NCI-H187 treated with DMSO at 0.1 percent for 48 hours (cell line): ENCODE results near the gene AURKA.
"Not testable (repeated sequence)": the region's sequence is repeated elsewhere in the genome, so short reads cannot be mapped to it uniquely, and the experiment has no call there.

Source experiments
- DNase-seq: peaks from one replicate; lab custom pipeline; 2025; lab: John Stamatoyannopoulos, UW

AURKA gene

GRCh38 chr20:56358600-56359211 is 33.3 kb downstream of the AURKA start, which contains the start of gene FAM210B:
Gene FAM210B, plus strand, starts transcription at chr20:56358974. Its CDS starts 32 bp downstream, at chr20:56359006.
- DNase-seq, result no peak

DNA sequence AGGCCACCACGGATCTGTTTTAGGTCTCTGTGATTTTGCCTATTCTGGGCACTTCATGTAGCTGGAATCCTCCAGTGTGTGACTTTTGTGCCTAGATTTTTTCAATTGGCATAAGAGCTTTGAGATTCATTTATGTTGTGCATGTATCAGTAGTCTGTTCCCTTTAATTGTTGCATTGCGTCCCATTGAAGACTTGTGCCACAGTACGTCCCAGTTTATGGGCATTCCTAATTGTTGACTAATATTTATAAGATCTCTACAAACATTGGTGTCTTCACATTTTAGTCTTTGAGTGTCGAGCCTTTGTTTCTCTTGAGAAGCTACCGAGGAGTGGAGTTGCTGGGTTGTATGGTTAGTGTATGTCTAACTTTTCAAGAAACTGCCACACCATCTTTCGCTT is 33.9 kb downstream of the AURKA start:
- no peak for DNase-seq

- no peak for DNase-seq
Measured at GRCh38 chr20:56353356-56353755, 38.7 kb downstream of the AURKA start.

DNA sequence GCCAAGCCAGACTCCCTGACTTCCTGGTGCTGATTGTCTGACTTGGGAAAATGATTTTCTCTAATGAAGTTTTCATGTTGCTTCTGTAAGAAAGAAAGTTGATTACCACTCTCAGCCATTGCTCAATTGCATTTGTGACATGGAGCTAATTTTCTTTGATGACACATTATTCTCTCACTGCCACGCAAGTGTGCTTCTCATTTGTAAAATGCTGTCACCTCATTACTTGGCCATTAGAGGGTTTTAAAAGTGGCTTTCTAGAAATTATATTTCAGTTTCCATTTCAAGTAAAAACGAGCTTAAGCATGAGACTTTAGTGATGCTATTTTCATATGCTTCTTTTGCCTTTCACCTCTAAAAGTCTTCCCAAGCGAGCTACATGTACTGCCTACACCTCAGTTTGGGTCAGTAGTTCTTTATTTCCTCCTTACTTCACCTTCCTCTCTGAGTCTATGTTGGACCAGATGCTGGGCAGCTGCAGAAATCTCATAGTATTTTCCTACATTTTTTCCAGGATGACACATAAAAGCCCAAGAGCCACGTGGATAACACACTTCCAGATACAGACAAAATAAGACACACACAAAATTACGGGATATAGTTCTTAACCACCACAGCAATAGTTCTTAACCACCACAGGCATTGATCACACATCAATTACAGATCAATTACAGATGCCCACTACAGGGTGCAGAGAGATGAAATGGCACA is 39.5 kb downstream of the AURKA start:
- no peak for DNase-seq

DNA sequence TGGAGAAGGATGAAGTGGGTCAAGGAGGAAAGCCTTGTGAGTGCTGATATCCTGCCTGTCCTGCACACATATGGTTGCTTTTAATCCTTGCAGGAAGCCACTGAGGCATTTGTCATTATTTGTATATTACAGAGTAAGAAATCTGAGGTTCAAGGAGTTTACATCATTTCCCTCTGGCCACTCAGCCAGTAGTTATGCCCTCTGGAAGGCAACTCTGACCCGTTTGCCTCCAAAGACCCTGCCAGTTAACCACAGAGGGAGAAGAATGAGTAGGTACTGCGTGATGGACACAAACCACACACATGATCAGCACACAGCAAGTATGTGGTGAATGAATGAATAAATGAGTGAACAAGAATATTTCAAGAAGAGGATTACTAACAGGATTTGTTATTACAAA is 41.2 kb downstream of the AURKA start:
- DNase-seq, result no peak

DNA sequence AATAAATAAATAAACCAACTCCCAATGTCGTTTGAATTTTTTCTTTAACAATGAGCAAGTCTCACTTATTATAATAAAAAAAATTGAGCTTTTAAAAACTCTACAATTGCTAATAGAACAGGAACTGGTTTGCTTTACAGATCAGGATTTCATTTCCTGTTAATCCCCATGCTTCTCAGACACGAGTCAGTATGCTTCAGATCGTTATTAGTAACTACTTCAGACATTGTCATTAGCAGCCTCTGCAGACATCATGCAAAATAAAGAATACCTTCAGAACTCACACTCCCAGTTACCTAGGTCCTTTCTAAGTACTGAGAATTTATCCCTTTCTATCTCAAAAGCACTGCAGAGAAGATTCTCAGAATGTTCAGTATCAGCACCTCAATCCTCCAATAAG is 43.3 kb downstream of the AURKA start:
- no peak for DNase-seq

DNA sequence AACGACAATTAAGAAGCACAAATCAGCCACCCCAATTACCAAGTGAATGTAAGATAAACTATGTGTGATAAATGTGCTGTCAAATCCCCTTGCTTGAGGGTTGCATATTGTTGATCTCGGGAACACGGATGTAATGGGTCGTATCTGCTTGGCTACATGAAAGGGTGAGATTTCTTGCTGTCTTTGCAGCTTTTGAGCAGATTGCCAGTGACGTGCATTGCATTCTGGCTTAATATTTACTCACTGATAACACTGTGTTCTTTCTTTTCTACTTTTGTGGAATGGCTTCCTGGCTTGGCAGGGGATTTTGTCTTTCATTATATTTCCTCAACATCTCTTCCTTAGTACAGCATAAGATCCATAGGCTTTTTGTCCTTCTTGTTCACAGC is 43.7 kb downstream of the AURKA start:
- no peak for DNase-seq

- no peak for DNase-seq
Measured at GRCh38 chr20:56347628-56348304, 44.2 kb downstream of the AURKA start.

DNA sequence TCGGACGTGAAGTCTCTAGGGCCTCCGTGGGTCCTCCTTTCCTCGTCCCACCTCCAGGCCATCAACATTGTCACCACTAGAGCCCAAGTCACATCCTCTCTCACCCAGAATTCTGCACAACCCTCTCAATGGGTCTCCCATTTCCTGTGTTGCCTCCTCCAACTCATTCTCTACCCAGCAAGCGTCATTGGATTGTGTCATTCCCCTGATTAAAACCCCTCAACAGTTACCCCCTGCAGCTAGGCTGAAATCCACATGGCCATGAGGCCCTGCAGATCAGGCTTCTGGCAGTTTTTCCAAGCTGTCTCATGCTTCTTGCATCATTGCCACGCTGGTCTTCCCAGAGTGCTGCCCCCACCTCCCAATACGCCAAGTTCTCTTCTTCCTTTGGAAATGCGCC is 46.1 kb downstream of the AURKA start:
- DNase-seq, result no peak

DNA sequence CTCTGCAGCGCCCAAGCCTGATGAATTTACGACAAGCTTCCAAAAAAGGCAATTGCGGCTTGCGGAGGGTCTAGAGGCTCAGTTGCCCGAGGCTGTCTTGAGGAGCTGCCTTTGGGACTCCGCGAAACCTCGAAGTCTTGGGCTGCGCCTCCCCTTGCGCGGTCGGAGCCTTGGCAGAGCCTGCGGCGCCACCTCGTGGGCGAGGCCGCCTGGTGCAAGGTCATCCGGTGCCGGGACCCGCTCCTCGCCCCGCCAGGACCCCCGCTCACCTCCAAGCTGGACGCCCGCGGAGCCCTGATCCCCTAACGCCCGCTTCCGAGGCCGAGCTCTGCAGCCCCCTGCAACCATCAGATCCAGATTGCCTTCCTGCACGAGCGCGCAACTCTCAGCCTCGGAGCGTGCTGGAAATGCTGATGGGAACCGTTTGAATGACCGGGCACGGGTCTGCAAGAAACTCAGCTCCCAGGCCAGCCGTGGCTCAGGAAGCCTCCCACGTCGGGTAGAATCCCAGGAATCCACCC is 48.1 kb downstream of the AURKA start:
- no peak for DNase-seq

- DNase-seq, result no peak
Measured at GRCh38 chr20:56342783-56343182, 49.2 kb downstream of the AURKA start.

DNA sequence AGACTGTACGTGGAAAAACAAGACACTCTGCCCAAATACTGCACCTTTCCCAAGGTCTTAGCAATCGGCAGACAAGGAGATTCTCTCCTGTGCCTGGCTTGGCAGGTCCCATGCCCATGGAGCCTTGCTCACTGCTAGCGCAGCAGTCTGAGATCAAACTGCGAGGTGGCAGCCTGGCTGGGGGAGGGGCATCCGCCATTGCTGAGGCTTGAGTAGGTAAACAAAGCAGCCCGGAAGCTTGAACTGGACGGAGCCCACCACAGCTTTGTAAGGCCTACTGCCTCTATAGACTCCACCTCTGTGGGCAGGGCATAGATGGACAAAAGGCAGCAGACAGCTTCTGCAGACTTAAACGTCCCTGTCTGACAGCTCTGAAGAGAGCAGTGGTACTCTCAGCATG is 55.3 kb downstream of the AURKA start:
- not testable (repeated sequence) for DNase-seq

- no peak for DNase-seq
Measured at GRCh38 chr20:56328861-56329260, 63.2 kb downstream of the AURKA start.

DNA sequence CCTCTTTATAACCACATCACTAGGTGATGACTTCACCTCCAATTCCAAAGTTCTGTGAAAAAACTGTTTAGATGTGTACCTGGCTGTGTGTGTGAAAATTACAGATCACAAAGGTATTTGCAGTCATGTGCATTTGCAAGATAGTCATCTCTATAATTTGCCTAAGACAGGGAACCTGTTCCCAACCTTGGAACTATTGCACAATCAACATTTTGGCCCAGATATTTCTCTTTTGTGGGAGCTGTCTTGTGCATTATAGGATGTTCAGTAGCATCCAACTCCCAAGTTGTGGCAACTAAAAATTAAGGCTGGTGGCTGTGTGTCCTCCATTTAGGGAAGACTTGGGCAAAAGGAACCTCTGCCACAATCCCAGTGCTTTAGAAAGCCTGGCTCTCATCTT is 67.2 kb downstream of the AURKA start:
- no peak for DNase-seq

- no peak for DNase-seq
Measured at GRCh38 chr20:56323656-56324055, 68.4 kb downstream of the AURKA start.

- no peak for DNase-seq
Measured at GRCh38 chr20:56323206-56323605, 68.8 kb downstream of the AURKA start.

DNA sequence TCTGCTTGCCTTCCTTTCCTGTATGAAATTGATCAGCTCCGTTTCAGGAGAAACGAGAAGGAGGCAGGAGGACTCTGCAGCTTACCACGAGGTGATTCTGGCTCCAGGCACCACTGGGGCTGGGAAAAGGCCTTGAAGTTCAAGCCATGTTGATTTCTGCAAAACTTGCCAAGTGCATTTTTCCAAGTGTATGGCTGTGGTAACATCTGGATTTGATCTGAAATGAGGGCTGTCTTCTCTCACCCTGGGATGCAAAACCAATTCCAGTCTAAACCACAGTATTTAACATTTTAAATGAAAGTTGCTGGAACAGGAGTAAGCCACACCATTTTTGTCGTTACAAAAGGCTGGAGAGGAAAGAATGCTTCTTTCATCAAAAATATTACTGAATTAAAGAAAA is 69.3 kb downstream of the AURKA start:
- DNase-seq, result no peak
